A549 treated with Mapracorat at 1 μM for 4 hours (cell line): ENCODE data around the gene P2RY1. TPM values are rescaled to one million over a fixed set of nuclear protein-coding genes. Genes with fewer than 3 reads are reported as not detected.

Experiments
- total RNA-seq: library from RNA; stranded (reverse); fragments of 200-300 nt; extraction: Qiagen RNA extraction; gene quantifications from 5 replicates; pipeline ENCODE4 v1.2.3, GENCODE V29; 2022

The P2RY1 gene
- total RNA-seq, result 0.35 to 0.52 TPM (median 0.49 TPM) in 5 replicates

GRCh38 chr3:152834776-152835600 is at the start of gene P2RY1:
Gene P2RY1, plus strand, starts transcription at chr3:152835131. Its CDS starts 652 bp downstream, at chr3:152835783.

